Measurements from ENCODE around the gene ARHGAP42.
"Not testable (repeated sequence)": the region's sequence is repeated elsewhere in the genome, so short reads cannot be mapped to it uniquely, and the experiment has no call there.

Gene ARHGAP42

DNA sequence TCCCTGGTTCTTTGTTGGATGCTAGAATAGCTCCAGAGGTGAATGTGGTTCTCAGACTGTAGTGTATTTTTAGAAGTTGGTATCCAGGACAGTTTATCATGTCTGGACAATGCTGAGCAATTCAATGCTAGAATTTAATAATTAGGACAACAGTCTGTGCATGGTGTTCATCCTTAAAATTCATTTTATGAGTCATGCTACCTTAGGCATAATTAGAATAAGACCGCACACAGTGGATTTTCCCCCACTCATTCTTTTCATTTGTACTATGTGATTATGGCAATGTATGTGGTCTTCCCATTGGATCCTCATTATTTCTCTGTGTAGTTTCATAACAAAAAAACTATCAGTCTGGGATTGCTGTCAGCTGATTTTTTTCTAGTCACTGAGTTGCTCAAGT, 196.7 kb downstream of the ARHGAP42 start:
- no peak for DNase-seq

DNA sequence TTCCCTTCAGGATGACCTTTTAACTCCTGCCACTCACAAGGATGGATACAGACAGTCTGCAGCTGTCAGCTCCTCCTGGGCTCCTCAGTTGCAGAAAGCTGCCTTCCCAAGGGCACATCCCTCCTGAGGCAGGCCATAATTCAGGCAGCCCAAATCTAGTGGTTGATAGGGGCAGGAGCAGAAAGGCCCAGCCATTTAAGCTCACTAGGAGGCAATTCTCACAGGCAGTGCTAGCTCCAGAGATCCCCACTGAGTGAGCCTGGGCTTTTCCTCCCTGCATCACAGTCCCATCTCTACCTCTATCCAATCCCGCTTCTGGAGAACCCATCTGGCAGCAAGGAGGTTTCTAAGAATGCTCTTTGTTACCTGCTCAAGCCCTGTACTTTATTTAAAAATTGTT, 200.6 kb downstream of the ARHGAP42 start:
- DNase-seq, result no peak

DNA sequence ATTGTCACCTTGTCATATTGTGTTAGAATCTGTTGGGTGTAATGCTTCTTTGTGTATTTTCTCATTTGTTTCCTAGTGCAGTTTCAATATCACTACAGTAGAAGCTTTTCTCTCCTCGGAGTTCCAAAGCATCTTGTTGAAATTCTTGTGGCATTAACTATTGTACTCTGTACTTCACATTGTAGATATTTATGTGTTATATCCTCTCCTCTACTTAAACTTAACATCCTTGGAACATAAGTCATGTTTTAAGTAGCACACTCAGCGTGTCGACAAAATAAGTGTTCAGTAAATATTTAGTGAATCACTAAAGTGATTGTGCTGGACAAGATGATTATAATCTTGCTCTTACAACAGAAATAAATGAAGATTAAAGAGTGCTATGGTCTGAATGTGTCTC, 201.7 kb downstream of the ARHGAP42 start:
- no peak for DNase-seq

DNA sequence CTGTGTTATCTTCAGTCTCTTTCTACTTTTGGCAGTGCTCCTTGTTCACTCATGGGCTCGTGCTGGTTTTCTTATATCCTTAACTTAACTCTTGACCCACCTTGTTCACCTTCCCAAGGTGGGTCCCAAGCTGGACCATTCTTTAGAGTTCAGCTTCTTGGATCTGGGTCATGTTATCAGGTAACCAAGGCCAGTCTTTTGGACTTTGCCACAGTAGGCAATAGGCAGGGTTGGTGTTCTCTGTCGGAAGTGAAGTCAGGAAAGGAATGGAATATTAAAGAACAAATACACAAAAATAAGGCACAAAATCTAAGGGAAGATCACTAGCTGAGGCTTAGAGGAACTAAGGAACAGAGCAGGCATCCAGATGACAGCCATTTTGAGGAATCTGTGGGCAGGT, 202.7 kb downstream of the ARHGAP42 start:
- DNase-seq, result no peak

DNA sequence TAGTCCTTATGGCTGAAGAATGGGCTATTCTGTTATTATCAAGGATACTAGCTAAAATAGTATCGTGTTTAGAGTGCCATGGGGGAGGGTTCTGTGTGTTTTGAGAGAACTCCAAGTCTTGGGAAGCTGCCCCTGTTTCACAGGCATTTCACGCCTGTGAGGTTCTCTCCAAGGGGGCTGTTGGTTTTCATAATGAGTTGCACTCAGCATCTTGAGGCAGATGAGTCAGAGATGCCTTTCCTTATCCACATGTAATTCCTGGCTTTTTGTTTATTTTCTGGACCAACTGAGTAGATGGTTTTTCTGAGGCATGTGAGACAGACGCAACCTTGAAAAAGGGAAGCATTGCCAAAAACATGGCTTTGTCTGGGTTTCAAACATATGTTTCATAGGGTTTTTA, 203.7 kb downstream of the ARHGAP42 start:
- no peak for DNase-seq

DNA sequence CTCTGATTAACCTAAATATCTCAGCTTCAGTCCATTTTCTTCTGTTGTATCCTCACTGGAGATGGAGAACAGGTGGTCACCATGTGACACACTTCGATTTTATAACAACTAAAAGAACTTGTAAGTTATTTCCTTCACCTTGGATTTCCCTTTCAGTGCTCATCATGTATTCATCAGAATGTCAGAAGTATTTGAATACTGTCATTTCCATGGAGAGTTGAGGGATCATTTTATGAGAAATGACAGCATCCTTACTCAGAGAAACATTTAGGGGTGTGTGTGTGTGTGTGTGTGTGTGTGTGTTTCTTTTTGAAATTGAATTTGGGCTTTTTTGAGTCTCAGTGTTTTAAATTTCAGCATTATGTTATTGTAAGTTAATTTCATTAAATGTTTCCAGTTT, 205.8 kb downstream of the ARHGAP42 start:
- DNase-seq, result no peak

DNA sequence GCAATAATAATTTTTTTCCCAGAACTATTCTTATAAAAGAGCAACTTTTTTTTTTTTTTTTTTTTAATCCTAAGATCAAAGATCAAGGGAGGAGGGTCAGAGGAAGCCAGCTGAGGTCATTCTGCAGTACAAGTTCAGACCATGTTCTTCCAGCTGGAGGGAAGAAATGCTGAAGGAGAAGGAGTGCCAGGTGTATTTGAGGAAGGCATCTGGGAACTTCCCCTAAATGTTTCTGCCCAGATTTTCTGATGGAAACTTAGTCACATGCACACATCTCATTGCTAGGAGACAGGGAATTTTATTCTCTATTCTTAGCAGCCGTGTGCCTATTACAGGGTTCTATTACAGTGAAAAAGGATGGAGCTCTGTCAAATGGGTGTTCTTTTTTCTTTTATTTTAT, 208.4 kb downstream of the ARHGAP42 start:
- no peak for DNase-seq

DNA sequence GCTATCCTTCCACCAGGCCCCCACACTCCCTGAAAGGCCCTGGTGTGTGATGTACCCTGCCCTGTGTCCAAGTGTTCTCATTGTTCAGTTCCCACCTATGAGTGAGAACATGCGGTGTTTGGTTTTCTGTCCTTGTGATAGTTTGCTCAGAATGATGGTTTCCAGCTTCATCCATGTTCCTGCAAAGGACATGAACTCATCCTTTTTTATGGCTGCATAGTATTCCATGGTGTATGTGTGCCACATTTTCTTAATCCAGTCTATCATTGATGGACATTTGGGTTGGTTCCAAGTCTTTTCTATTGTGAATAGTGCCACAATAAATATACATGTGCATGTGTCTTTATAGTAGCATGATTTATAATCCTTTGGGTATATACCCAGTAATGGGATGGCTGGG, 208.9 kb downstream of the ARHGAP42 start:
- not testable (repeated sequence) for DNase-seq

DNA sequence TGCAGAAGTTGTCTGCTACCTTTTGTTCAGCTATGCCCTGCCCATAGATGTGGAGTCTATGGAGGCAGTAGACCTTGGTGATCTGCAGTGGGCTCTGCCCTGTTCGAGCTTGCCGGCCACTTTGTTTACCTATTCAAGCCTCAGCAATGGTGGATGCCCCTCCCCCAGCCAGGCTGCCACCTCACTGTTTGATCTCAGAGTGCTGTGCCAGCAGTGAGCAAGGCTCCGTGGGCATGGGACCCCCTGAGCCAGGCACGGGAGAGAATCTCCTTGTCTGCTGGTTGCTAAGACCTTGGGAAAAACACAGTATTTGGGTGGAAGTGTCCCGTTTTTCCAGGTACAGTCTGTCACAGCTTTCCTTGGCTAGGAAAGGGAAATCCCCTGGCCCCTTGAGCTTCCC, 214.4 kb downstream of the ARHGAP42 start:
- not testable (repeated sequence) for DNase-seq

DNA sequence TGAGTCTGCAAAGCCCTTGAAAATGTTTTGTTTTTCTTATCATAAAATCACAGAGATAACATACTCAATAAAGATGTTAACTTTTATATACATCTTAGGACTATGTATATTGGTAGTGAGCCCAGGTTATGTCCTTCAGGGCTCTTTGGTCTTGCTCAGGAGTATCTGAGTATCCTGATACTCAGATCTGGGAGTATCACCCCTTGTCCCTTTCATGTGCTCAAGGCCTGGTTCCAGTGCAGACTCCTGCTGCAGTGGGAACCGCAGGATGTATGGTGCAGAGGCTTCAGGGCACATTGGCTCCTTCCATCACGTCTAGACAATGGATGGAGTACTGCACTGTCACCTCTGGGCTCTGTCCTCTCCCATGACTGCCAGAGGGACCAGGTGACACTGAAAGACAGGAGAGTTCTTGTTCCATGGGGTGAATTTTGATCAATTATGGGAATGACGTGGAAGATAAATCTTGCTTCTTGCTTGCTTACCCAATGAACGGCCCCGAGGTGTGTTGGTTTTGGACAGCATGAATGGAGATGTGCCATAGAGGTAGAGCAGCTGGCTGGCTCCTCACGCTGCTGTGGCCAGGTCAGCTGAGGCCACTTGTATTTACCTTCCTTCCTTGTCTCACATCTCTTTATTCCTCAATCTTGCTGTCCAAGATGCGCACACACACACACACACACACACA, 215.5 kb downstream of the ARHGAP42 start:
- no peak for DNase-seq

DNA sequence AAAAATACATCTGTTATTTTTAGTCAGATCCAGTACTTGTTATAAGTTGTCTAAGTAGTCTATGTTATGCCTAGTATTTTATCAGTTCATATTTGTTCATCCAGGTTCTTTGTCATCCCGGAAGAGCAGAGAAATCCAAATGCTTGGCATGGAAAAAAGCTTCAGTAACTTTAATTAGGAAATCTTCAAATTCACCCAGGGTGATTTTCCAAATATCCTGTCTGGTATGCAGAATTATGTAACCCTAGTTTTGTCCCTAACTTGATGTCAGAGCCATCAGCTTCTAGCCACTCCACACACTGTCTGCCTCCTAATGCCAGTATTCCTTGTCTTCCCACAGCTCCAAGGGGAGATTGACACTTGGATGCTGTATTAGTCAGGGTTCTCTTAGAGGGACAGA, 216.2 kb downstream of the ARHGAP42 start:
- no peak for DNase-seq

DNA sequence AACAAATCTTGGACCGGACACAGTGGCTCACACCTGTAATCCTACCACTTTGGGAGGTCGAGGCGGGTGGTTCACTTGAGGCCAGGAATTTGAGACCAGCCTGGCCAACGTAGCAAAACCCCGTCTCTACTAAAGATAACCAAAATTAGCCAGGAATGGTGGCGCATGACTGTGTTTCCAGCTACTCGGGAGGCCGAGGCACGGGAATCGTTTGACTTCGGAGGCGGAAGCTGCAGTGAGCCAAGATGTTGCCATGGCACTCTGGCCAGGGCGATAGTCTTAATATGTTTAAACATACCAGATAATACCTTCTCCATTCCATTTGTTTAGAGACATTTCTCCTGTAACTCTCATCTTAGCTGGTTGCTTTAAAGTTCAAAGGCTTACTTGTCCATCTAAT, 218.6 kb downstream of the ARHGAP42 start:
- no peak for DNase-seq

DNA sequence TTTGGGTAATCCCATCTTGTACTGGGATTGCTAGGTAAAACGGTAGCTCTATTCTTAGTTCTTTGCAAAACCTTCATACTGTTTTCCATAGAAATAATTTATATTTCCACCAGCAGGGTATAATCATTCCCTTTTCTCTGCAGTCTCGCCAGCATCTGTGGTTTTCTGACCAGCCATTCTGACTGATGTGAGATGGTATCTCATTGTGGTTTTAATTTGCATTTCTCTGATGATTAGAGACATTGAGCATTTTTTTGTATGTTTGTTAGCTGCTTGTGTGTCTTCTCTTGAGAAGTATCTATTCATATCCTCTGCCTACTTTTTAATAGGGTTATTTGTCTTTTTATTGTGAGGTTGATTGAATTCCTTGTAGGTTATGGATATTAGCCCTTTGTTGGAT, 221.7 kb downstream of the ARHGAP42 start:
- no peak for DNase-seq

DNA sequence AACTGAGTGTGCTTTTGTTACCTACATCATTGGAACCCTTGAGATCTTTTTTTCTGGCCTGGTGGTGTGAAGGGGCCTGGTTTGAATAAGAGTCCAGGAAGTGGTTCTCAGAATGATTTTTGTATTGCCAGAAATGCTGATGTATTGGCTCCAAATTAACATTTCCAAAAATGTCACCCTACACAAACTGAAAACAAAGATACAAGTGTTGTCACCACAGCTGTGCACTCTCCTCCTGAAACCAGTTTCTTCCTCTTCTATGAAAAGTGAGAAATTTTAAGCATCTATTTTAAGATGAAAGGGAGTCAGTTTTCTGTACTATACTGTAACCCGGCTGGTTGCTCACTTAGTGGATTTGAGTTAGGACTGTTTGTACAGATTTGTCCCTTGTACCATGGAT, 223.7 kb downstream of the ARHGAP42 start:
- DNase-seq, result no peak

DNA sequence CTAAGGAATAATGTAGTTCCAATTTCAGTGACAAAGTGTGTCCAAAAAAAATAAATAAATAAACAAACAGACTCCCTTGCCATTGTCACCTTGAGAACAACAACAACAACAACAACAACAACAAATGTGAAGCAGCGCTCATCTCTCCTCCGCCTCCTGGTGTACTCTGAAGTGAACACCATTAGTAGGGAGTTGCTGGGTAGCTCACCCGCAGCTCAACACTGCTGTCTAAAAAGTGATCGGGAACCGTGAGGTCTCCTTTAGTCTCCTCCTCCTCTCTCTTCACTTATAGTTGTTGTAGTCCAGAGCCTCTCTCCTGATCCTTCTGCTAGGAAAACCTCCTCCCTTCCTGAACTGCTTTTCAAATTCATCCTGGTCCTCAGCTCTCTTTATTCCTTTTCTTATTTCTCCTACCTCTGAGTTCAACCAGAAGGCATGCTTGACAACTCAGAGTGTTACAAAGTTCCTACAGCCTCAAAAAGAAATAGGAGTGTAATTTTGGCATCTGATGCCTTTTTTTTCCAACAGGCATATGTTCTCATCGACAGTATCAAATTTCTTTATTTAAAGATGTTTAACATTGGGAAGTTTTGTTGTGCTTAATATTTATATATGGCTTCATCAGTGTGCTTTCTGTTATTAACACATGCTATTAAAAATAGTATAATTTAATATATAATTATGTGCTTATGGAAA, 227.5 kb downstream of the ARHGAP42 start:
- no peak for DNase-seq

DNA sequence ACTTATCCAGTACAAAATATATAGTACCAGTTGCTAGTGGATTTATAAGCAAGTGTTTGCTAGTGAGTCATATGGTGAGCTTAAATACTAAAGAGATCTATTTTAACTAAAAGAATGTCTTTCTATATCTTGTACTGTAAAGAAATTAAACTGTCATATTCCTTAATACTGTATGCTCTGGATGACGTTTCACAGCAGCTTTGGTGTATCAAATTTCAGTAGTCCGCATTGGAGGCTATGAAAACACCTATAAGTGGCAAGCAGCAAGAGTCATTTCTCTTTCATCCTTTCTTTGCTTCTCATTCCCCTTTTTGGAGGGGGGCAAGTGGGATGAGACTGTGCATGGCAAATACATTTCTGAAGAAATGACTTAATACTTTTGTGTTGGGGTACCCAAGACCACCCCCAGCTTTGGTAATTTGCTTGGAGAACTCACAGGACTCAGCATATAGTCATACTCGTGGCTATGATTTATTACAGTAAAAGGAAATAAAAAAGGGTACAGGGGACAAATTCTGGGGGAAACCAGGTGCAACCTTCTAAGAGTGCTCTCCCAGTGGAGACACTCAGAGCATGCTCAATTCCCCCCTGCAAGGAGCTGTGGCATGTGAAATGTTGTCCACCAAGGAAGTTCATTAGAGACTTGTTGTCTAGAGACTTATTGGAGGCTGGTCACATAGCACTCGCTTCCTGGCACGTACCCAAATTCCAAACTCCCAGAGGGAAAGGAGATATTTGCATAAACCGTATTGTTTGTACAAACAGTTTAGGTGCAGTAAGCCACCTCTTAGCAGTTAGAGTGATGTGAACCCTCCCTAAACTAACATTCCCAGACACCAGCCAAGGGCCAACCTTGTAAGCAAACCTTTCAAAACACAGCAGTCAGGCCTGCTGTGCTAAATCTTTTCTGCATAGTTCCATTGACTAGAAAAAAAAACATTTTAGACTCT, 231.7 kb downstream of the ARHGAP42 start:
- no peak for DNase-seq

DNA sequence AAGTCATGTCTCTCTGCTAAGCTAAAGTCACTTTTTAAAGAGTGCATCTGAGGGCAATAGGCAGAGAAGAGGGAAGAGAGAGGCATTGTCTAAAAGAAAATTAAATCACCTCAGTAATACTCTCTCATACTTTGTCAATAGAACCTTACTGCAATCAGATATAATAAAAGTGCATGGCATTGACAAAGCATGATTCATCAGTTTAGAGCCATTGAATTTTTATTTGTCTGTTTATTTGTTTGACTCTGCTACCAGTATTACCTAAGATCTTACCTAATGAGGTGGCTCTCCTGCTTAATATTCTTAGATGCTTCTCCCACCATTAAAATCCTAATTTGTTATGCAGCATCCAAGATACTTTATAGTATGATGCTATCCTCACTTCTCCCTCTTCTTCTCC, 233.5 kb downstream of the ARHGAP42 start:
- no peak for DNase-seq

DNA sequence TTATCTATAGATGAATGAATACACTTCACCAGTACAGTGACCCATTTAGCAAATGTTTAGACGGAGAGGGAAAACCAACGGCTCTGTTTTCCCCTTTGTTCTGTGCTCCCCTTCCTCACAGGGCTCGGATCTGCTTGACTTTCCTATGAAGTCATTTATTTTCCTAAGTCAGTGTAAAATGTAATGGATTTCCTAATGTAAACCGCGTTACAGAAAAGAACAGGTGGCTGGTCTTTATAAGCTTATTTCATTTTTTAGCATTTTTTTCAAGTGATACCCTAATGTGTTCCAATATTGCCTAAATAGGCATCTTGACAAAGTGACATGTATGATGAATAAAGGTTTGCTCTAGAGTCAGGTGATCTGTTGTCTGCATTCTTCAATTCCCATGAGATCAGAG, 235.0 kb downstream of the ARHGAP42 start:
- no peak for DNase-seq

DNA sequence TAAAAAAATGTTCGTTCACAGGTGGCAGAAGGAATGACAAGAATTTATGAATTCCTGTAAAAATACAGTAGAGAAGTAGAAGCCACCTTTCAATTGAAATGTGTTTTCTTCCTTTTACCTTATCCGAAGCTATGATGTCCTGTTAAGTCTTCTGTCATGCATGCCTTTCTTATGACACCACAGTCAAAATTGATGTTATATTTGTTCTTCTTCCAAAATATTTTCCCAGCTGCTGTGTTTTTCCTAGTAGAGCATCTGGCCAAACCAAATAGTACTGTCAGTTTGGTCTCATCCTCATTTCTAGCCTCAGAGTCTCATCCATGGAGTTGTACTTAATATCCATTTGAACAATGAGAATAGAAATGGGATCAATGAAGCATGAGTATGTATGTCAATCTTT, 236.5 kb downstream of the ARHGAP42 start:
- DNase-seq, result no peak

DNA sequence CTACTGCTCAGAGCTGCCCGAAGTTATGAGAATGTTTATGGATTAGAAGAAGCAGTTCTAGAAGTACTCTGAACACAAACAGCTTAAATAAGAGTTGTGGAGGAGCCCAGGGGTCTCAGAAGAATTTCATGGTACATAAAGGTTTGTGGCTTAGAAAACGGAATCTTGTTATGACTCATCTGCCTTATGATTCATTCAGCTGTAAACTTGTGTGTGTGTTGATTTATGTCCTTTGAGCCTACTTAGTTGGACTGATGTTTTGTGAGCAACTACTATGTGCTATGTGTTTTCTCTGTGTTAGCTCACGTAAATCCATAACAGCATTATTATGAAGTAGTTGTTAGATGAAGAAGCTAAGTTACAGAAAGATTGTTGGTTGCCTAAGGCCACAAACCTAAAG, 238.8 kb downstream of the ARHGAP42 start:
- DNase-seq, result no peak

DNA sequence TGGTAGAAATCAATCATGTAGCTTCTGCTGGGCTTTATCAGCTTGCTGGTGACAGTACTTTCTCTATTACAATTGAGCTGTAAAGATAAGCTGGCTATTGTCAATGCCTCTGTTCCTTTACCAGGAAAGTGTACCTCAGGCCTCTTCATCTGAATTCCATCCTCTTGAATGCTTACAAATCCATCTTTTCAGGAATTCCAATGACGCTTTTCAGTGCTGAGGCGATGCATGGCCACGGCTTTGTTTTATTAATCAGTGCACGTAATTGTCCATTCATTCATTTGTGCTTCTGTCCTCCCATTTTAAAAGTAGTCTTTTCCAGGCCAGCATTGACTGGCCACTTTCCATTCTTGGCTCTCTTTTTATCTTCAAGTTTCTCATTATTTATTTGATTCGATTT, 240.5 kb downstream of the ARHGAP42 start:
- DNase-seq, result no peak

DNA sequence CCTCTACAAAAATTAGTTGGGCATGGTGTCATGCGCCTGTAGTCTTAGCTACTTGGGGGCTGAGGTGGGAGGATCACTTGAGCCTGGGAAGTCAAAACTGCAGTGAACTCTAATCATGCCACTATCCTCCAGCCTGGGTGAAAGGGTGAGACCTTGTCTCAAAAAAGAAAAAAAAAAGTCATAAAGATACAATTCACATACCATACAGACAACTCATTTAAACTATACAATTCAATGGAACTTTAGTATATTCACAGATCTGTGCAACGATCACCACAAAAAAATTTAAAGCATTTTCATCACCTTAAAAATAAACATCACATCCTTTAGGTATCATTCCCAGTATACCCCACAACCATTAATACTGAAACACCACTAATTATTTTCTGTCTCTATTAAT, 241.3 kb downstream of the ARHGAP42 start:
- no peak for DNase-seq

DNA sequence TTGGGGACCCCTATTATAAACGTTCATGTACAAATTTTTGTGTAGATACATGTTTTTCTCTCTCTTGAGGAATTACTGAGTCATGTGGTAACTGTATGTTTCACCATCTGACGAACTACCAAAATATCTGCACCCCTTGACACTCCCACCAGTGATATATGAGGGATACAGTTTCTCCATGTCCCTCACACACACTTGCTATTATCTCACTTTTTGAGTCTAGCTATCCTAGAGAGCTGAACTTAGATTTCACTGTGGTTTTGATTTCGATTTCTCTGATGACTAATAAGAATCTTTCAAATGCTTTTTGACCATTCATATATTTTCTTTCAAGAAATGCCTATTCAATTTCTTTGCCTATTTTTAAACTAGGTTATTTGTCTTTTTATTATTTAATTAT, 242.3 kb downstream of the ARHGAP42 start:
- no peak for DNase-seq

Data from inflammatory macrophage treated with lipopolysaccharide for 1 hour (primary cell).